Panc1 (cell line): ENCODE measurements around the gene NAA40.

Source experiments
- CTCF ChIP-seq: fragments of 450-650 bp; IDR thresholded peaks from 2 replicates; pipeline ENCODE4 v1.5.1; 2017; ENCODE audit warnings: mild to moderate bottlenecking
- POLR2AphosphoS5 ChIP-seq: IDR thresholded peaks from 2 replicates; pipeline ENCODE4 v1.6.1; 2012; ENCODE audit warnings: mild to moderate bottlenecking, low read depth, low read length, moderate library complexity
- TCF7L2 ChIP-seq: IDR thresholded peaks from 2 replicates; pipeline ENCODE4 v1.6.1; 2011; ENCODE audit warnings: mild to moderate bottlenecking, low read depth, low read length, inconsistent platforms

DNA sequence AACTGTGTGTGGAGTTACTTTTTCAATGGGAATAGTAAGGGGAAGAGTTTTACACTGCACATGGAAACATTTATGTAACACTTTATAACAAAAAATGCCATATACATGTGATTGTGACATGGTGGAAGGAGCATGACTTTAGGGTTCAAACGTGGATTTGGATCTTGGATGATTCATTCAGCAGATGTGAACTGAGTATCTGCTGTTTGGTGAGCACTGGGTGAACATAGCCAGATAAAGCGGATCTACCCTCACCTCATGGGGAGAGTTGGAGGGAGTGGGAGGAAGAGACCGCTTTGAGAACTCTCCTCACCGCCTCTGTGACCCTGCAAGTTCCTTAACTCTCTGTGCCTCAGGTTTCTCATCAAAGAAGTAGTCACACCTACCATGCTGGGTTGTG, 3.1 kb downstream of the NAA40 start:
- TF ChIP-seq CTCF (no peak), TCF7L2 (no peak), POLR2AphosphoS5 (no peak)
